AG08395 (cell line): ENCODE data around the gene STK31.
"Not testable (repeated sequence)": the region's sequence is repeated elsewhere in the genome, so short reads cannot be mapped to it uniquely, and the experiment has no call there.

Experiments used
- DNase-seq: peaks from one replicate; pipeline ENCODE4 v3.0.0; 2012; ENCODE audit warnings: mixed read lengths, low spot score

Gene STK31

GRCh38 chr7:23710000-23710399, at the start of gene STK31:
TSS of gene STK31 (plus strand) at chr7:23710219. CDS start at chr7:23710286, 67 bp downstream.
- DNase-seq: no peak

- no peak for DNase-seq
These were observed 48.6 kb upstream of the STK31 start for GRCh38 chr7:23661385-23661784.

GRCh38 chr7:23662124-23662983, 47.7 kb upstream of the STK31 start:
- DNase-seq: peak; percentile 13

- DNase-seq: no peak
These were observed 47.1 kb upstream of the STK31 start for GRCh38 chr7:23662984-23663313.

- DNase-seq: no peak
These were observed 45.9 kb upstream of the STK31 start for GRCh38 chr7:23664122-23664521.

GRCh38 chr7:23672033-23672432, 38.0 kb upstream of the STK31 start:
- DNase-seq: no peak

GRCh38 chr7:23679898-23680413, 30.1 kb upstream of the STK31 start, which contains the start of gene FAM221A:
TSS of gene FAM221A (plus strand) at chr7:23680199. CDS start at chr7:23680219, 20 bp downstream.
- DNase-seq: peak; percentile 76

GRCh38 chr7:23680414-23681405, 29.3 kb upstream of the STK31 start:
- DNase-seq: peak; percentile 31

- not testable (repeated sequence) for DNase-seq
These were observed 26.0 kb upstream of the STK31 start for GRCh38 chr7:23684041-23684440.

- DNase-seq: no peak
These were observed 24.3 kb upstream of the STK31 start for GRCh38 chr7:23685731-23686130.

GRCh38 chr7:23687011-23687410, 23.0 kb upstream of the STK31 start:
- DNase-seq: no peak

GRCh38 chr7:23689165-23689564, 20.9 kb upstream of the STK31 start:
- DNase-seq: no peak

- DNase-seq: no peak
These were observed 18.7 kb upstream of the STK31 start for GRCh38 chr7:23691320-23691719.

- DNase-seq: no peak
These were observed 16.8 kb upstream of the STK31 start for GRCh38 chr7:23693224-23693623.

- DNase-seq: peak; percentile 41
These were observed 13.0 kb upstream of the STK31 start for GRCh38 chr7:23696916-23697441.

- no peak for DNase-seq
These were observed 11.2 kb upstream of the STK31 start for GRCh38 chr7:23698822-23699221.

GRCh38 chr7:23700046-23700445, 10.0 kb upstream of the STK31 start:
- no peak for DNase-seq

GRCh38 chr7:23709081-23709750, 803 bp upstream of the STK31 start:
- no peak for DNase-seq

- DNase-seq: peak; percentile 68
These were observed 2.6 kb downstream of the STK31 start for GRCh38 chr7:23712368-23713284.
